ENCODE results near the gene CLDN34. TPM values are rescaled to one million over a fixed set of nuclear protein-coding genes. Genes with fewer than 3 reads are reported as not detected.

CLDN34 gene
- total and polyA plus RNA-seq, 12 donors, result not detected

- TF ChIP-seq CTCF (IDR thresholded peaks at IDR 0.05), result no peak
- H3K36me3 ChIP-seq, result no peaks in the 10 kb centered on the region
- WGBS, 2 donors, result 66 to 84% methylated on average over 5 of the region's 5 CpGs
- no peaks in the 10 kb centered on the region for H3K9me3 ChIP-seq
- ATAC-seq, result no peak
- no peak overlapping the region for H3K27ac ChIP-seq
- no peaks in the 10 kb centered on the region for H3K4me1 ChIP-seq
- no peak for DNase-seq
- H3K27me3 ChIP-seq, result peaks cover 0 to 20% (median 0%) of the 10 kb centered on the region in 7 donors
- no peak overlapping the region for H3K4me3 ChIP-seq
- intact Hi-C loops (cut with DNase I), result no loop called here
Measured at GRCh38 chrX:9923357-9923756, 43.8 kb upstream of the CLDN34 start.

DNA sequence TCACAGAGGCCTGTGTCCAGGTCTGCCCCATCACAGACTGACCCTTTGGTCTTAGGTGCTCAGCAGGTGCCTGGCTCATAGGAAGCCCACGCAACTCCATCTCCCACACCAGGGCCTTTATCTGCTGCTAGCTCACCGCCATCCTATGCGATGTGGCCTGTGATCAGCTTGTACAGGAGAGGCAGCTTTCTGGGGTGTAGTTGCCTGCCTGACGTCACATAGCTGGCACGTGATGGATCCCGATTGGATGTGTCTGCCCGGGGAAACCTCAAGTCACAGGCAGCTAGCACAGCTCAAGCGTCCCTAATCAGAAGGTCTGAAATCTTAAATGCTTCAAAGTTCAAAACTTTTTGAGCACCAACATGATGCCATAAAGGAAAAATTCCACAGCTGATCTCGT lies 41.2 kb upstream of the CLDN34 start:
- H3K4me1 ChIP-seq, result no peaks in the 10 kb centered on the region
- H3K9me3 ChIP-seq, result no peaks in the 10 kb centered on the region
- DNase-seq, result no peak
- no peaks in the 10 kb centered on the region for H3K36me3 ChIP-seq
- no peak for ATAC-seq
- H3K27ac ChIP-seq, result no peak overlapping the region
- TF ChIP-seq CTCF (IDR thresholded peaks at IDR 0.05), result no peak
- 87 to 94% methylated on average over 9 of the region's 9 CpGs for WGBS, 2 donors
- H3K27me3 ChIP-seq, result peaks cover 0 to 13% (median 0%) of the 10 kb centered on the region in 7 donors
- intact Hi-C loops (cut with DNase I), result no loop called here
- H3K4me3 ChIP-seq, result no peak overlapping the region

DNA sequence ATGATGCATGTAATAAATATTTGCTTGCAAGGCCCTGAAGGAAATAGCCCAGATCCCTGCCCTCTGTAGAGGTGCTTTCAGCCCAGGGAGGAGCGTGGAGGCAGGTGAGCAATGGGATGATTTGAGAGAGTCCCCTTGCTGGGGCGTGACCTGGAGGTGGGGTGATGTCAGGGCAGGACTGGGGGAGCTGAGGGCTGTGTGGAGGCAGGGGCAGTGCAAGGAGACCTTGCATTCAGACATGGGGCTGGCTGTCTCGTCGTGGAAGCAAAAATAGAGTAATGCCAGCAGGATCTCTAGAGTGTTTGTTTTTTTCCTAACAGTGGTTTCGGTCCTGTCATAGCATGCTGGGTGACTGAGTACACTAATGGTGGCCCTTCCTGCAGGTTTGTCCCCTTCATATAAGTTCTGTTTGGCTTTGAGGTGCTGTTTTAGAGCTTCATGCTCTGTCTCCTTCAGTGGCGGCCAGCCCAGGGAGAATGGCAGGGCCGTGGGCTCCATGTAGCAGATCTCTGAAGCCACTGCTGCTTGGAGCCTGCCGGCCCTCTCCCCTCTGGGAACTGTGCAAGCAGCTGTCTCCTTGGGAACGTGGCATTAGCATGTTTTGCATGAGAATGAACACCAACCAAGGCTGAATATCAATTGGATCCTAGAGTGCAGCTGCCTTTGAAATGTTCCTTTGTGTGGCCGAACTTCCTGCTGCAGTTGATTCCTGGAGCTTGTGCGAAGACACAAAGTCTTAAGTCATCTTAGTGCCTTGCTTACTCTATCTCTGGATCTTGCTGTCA lies 39.3 kb upstream of the CLDN34 start:
- no peak overlapping the region for H3K4me3 ChIP-seq
- no peak for TF ChIP-seq CTCF (IDR thresholded peaks at IDR 0.05)
- ATAC-seq (no peak), DNase-seq (no peak)
- H3K9me3 ChIP-seq, result no peaks in the 10 kb centered on the region
- H3K4me1 ChIP-seq, result no peaks in the 10 kb centered on the region
- H3K36me3 ChIP-seq, result no peaks in the 10 kb centered on the region
- WGBS, 2 donors, result 72 to 77% methylated on average over 9 to 11 of the region's 11 CpGs
- H3K27me3 ChIP-seq, result peaks cover 0 to 6% (median 0%) of the 10 kb centered on the region in 7 donors
- H3K27ac ChIP-seq, result no peak overlapping the region
- intact Hi-C loops (cut with DNase I), result no loop called here

GRCh38 chrX:9935436-9935835 lies 31.7 kb upstream of the CLDN34 start:
- H3K36me3 ChIP-seq, result no peaks in the 10 kb centered on the region
- 91 to 92% methylated on average over 3 of the region's 3 CpGs for WGBS, 2 donors
- no peak for ATAC-seq
- H3K4me1 ChIP-seq, result no peaks in the 10 kb centered on the region
- no peak overlapping the region for H3K4me3 ChIP-seq
- intact Hi-C loops (cut with DNase I), result no loop called here
- no peaks in the 10 kb centered on the region for H3K9me3 ChIP-seq
- DNase-seq, result no peak
- H3K27me3 ChIP-seq, result peaks cover 0 to 19% (median 0%) of the 10 kb centered on the region in 7 donors
- no peak overlapping the region for H3K27ac ChIP-seq
- TF ChIP-seq CTCF (IDR thresholded peaks at IDR 0.05), result no peak

All from heart right ventricle (tissue), 16 donors.